Measurements from ENCODE around the gene CEP162.

- TF ChIP-seq CTCF (IDR thresholded peaks at IDR 0.05; ENCODE audit: poor library complexity) (no peak), EZH2 (IDR thresholded peaks at IDR 0.05; ENCODE audit: borderline replicate concordance) (no peak)
These were observed 35.6 kb downstream of the CEP162 start for GRCh38 chr6:84191802-84192201.

Data from hepatocyte (in vitro differentiated cells).